Umbilical cord (tissue), 2 donors: ENCODE results near the gene PEX14. TPM values are rescaled to one million over a fixed set of nuclear protein-coding genes. Genes with fewer than 3 reads are reported as not detected.

Experiments
- DNase-seq: peaks from one replicate; pipeline ENCODE4 v3.0.0-alpha.2; 2015; ENCODE audit warnings: low spot score
- total RNA-seq: library from RNA; depleted of rRNA; stranded (reverse); fragments of >200 nt; gene quantifications from one replicate; pipeline ENCODE4 v1.2.3, GENCODE V29; 2014; ENCODE audit warnings: low replicate concordance; ENCODE audit not compliant: insufficient read depth

Gene PEX14
- total RNA-seq, 1 donor from 2014 or later = 22.1 TPM

DNA sequence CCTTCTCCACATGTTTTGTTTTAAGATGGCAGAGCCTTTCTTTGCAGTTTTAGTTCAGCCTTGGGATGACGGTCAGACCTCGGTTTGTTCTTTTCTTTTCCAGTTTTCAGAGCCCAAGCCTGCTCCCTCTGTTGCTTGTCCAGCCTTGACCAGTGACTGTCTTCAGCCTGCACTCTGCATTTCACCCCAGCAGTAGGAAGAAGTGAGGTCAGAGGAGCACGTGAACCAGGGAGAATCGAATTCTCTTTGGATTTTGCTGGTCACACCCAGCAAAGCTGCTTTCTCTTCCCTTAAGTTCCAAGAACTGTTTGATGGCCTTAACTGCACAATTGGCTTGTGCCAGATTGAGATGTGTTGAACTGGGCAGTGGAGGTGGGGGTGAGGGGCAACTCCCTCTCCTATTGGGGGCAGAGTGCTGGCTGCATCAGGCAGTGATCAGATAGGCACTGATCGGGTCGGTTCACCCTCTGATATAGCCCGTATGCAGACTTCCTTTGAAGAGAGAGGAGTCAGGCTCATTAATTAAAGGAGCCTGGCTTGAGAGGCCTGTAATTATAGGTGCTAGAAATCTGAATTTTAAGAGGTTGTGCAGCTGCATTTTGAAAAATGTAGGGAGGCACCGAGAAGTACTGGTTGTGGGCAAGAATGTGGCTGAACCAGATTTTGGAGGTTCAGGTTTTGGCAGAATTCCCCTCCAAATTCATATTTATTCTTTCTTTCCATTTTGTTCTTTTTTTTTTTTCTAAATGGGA, 42.4 kb downstream of the PEX14 start:
- no peak for DNase-seq

GRCh38 chr1:10517677-10517982, 42.9 kb downstream of the PEX14 start:
- no peak for DNase-seq

DNA sequence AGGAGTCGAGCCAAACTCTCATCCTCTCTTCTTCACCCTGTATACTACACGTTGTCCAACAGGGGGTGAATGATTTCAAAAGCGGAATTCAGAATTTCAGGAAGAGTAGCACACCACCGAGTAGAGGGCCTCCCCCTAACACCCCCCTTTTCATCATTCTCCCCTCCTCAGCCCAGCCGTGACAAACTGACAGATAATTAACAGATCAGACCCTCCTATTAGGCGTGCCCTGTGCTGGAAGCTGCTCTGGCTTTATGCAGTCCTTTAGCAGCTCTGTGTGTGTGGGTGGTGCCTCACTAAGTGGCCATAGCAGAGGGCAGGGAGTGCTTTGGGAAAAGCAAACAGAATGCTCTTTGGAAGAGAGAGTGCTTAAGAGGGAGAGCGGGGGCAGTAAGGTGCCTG, 44.3 kb downstream of the PEX14 start:
- DNase-seq = peak; percentile 14

GRCh38 chr1:10520497-10520896, 45.7 kb downstream of the PEX14 start:
- no peak for DNase-seq

DNA sequence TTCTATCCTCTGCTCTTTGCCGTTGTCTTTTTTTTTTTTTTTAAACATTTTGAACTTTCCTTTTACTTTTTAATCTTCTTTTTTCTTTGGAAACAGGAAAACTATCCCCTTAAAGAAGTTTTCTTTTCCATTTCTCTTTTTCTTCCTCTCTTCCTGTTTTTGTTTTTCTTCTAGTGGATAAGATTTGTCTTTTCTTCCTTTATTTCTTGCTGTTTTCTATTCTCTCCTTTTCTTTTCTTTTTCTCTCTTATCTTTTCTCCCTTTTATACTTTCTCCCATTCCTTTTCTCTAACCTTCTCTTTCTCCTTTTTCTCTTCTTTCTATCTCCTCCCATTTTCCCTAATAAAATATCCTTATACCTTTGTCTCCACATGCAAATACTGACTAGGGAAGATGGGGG, 46.2 kb downstream of the PEX14 start:
- DNase-seq = no peak

DNA sequence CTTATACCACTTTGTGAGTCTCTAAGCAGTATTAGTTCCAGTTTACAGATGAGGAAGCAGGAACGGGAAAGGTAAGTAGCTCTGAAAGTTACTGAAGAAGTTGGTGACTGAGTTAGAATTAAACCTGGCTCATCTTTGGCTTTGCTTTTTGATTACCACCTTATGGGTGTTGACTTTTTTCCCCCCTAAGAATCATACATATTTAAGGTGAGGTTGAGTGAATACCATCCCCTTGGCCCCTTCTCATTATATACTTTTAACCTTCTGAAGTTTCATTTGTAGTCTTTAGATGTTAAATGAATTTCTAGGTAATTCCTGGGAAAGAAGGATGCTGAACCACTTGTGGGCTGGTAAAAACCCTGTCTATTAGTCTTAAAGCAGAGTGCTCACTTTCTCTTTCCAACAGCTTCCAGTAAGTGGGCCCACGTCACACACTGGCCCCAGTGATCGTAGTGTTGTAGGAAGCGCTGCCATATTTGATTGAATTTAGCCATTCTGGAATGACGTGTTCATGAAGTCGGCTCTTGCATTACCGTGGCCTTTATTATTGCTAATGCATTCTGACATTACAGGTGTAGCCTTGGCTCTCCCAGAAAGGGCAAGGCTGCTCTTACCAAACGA, 46.9 kb downstream of the PEX14 start:
- no peak for DNase-seq

DNA sequence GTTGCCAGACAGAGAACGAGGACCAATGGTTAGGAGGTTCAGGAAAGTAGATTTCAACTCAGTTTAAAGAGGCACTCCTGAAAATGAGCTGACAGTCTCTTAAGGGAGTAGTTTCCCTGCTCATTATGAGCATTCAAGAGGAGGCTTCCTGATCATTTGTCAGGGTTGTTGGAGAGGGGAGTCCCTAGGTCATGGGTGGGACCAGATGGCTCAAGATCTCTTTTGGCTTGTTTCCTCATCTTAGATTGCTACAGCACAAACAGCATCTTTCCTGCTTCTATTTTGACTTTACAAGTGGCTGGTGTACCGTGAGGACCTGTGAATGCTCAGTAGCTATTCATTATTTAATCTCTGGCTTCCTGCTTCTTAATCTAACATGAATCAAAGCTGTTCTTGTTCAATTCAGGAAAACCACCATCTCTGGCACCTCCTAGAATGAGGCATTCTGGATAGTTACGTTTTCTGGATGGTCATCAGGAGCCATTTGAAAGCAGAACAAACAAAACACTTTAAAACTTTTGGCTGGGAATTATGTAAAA, 47.6 kb downstream of the PEX14 start:
- DNase-seq = no peak

DNA sequence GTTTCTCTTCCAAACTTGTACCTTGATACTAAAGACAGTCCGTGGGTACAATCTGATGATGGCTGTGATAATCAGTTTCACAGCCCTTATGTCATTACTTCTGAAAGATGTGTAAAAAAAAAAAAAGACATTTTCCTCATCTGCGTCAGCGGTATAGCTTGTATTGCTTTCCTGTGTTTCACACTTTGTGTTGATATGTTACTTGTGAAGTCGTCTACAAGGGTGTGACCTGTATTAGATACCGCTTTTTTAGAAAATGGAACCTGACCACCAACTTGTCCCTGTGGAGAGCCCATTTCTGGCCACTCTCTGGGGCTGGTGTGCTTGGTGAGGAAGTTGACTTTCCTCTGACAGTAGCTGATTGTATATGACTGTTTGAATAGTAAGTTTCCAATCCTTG, 50.5 kb downstream of the PEX14 start:
- DNase-seq = no peak

- no peak for DNase-seq
Measured at GRCh38 chr1:10528066-10529014, 53.6 kb downstream of the PEX14 start.

- no peak for DNase-seq
Measured at GRCh38 chr1:10529091-10529490, 54.3 kb downstream of the PEX14 start.

DNA sequence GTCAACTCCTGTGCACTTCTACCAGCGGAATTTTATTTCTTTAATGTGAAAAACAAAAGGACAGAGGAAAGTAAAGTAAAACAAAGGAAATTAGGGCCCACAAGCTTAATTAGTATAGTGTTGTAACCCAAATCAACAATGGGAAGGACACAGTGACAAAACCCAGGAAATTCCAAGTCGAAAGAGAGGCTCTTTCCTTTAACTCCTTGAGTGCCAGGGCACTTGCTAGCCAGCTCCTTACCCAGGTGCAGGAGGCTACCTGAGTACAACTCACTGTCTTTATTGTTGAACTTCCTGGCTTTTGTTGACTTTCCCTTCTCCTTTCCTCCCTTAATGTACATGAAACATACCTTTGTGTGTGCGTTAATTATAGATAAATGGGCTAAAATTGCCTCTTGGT, 55.0 kb downstream of the PEX14 start:
- DNase-seq = no peak

GRCh38 chr1:10530281-10530740, 55.6 kb downstream of the PEX14 start:
- no peak for DNase-seq

- no peak for DNase-seq
Measured at GRCh38 chr1:10530756-10531495, 56.2 kb downstream of the PEX14 start.

GRCh38 chr1:10532362-10532761, 57.6 kb downstream of the PEX14 start:
- no peak for DNase-seq

GRCh38 chr1:10534519-10534918, 59.8 kb downstream of the PEX14 start:
- no peak for DNase-seq

DNA sequence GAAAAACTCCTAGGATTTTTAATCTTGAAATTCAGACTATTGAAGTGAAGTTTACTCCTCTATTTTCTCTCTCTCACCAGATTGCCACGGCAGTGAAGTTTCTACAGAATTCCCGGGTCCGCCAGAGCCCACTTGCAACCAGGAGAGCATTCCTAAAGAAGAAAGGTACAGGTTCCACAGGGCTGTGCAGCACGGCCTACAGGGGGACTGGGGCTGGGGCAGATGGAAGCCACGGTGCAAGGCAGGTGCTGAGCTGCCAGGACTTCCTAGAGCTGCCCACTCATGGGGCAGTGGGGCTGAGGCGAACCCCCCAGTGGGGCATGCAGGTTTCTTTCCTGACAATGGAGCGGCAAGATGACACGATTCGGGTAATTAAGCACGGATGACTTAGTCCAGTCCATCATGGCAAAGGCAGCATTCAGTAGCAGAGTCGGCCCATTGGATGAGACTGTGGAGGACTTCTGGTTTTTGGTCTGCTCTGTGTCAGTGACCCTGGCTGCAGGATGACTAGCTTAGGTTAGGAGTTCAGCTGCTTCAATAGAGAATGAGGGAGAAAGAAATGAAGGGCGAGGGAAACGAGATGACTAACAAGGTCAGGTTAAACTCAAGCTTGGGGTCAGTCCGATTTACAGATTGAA, 61.5 kb downstream of the PEX14 start:
- DNase-seq = no peak

DNA sequence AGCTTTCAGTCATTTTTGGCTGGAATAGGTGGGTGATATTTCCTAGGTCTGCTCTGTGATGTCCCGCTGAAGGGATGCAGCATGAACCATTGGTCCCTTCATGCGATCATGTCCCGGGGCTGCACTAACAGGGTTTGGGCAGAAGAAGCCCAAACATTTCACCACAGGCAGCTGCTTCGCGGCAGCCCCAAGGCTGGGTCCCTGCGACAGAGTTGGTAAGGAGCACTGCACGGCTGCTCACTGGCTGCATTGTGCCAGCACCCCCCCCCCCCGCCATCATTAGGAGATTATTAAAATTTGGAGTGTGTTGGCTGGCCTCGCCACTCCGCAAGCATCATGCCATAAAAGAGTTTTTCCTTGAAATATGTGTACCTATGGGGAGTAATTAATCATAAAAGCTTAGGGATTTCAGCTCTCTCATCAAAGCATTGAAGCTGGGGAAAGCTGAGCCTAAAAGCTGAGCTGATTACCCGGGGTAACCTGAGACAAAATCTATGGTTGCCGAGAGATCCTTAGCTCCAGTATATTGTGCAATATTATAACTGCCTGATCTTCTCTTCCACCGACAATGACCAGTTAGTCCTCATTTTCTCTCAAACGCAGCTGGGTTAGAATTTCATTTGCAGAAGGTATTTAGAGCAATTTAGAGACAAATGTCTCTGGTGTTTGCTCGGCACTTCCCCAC, 62.5 kb downstream of the PEX14 start:
- DNase-seq = no peak

DNA sequence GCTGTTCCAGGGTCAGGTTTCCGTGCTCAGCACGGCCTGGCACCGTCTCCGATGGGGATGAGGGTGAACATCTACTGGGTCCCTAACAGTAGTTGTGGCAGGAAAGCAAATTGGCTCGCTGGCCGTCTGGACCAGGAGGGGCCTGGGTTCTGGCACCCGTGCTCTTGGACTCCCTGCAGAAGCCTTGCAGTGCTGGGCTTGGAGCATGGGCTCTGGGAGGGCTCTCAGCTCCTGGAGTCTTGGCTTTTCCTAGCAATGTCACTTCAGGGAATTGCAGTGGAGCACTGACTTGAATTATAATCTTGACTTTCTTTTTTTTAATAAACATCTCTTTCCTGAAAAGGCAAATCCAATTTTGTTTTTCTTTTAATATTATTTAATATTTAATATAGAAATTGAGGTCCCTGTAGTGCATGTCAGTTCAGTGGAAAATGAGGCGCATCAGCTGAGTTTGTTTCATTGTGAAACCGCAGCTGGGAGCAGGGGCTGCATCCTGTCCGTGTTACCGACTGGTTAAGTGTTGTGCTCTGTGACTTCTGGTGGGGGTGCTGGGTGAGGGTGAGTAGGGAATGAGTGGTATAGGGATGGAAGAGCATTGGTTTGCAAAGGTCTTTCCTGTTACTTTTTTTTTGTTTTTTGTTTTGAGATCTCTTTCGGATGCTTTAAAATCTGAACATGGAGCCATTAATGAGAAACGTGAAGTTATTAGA, 64.1 kb downstream of the PEX14 start:
- DNase-seq = no peak

GRCh38 chr1:10539411-10540043, 64.8 kb downstream of the PEX14 start:
- DNase-seq = peak; percentile 68
